HG03469 (cell line): ENCODE results near the gene AP1G1.

Experiments used
- ATAC-seq: cut with Tn5 transposase; IDR thresholded peaks from one replicate; pipeline ENCODE4 v1.9.1; 2021; ENCODE audit warnings: mild to moderate bottlenecking, moderate library complexity, moderate number of reproducible peaks; ENCODE audit not compliant: unreplicated experiment

Gene AP1G1

DNA sequence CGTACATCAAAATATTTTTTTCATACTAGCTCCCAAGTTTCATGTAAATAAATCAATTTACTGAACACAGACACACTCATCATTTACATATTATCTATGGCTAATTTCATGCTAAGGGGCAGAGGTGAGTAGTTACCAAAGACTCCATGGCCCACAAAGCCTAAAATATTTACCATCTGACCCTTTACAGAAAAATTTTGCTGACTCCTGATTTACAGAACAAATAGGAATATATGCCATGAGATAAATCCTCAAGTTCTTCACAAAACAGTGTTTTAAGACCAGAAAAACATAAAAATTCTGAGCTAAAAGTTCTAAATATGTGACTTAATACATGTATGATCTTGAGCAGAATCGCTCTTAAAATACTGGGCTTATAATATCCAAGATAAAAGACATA lies 47.5 kb downstream of the AP1G1 start:
- no peak for ATAC-seq

DNA sequence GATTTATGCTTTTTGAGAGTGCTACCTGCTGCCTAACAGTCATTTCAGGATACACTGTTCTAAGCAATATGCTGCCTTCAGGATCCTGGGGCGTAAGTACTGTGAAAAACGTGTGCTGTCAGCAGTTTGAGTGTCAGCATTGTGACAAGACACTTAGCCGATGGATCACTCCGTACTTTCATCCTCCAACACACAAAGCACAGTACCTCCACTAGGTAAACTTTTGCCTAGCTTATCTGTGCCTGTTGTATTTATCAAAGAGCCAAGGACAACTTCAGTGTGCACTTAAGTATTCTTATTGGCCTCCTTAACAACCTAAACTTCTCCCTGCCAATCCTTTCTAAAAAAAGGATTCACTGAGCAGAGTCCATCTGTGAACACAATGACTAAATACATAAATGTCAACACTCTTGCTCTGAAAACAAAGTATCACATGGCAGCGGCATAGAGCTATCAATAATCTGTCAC lies 50.3 kb downstream of the AP1G1 start:
- no peak for ATAC-seq

DNA sequence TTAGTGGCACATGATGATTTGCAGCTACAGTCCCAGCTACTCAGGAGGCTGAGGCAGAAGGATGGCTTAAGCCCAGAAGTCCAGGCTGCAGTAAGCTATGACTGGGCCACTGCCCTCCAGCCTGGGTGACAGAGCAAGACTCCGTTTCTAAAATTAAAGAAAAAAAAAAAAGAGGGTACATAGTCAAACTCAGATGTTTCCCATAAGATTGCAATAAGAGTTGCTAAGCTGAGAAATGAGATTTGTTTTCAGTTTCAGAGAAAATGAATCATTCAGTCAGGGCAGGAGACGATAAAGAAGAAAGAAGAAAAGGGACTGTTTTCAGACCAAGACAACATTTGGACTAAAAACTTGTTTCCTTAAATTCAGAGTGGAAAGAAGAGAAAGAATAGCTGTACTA lies 54.0 kb downstream of the AP1G1 start:
- ATAC-seq = no peak

DNA sequence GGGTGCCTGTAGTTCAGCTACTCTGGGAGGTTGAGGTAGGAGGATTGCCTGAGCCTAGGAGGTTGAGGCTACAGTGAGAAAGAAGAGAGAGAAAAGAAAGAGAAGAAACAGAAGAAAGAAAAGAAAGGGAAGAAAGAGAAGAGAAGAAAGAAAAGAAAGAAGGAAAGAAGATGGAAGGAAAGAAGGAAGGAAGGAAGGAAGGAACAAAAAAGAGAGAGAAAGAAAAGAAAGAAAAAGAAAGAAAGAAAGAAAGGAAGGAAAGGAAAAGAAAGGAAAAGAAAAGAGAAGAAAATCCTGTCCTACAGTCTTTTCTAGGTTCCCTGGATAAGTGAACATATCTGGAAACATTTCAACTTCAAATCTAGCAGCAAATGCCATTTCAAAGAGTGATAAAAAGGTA lies 54.5 kb downstream of the AP1G1 start:
- ATAC-seq = no peak

DNA sequence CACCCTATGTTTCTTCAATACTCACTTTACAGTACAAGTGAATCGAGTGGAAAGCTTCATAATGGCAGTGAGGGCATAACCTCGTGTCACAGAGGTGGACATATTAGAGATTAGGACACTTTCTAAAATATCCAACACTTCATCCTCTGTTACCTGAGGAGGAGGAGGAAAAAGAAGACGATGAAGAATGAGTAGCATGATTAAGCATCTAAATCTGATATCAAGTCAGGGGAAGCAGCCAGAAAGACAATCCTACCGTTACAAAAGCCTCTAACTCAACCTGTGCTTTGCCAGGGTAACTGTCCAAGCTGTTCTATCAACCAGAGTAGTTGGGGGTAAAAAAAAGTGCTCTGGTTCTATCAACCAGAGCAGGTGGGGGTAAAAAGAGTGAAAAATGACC lies 60.4 kb downstream of the AP1G1 start:
- no peak for ATAC-seq

DNA sequence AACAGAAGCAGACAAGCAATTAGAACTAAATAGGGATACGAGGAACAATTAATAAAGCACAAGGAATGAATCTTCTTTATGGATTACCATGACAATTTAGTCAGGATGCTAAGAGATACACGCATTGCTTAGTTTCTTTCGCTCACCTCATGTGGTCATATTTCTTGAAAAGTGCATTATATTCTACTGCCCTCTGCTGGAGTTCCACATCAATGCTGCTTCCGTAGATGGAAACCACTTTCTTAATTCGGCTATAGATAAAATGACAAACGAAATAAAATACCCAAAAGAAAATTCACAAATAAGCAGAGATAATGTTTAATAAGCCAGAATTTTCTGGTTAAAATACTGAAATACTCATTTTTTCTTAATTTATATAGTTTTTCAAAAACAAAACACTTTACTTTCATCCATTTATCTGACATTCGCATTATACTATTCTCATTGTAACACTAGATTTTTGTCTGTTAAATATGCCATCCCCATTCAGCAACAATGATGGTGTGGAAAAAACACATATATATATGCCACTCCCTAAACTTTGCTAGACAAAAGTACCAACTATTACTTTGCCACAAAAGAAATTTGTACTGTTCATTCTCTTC lies 62.1 kb downstream of the AP1G1 start:
- ATAC-seq = no peak

DNA sequence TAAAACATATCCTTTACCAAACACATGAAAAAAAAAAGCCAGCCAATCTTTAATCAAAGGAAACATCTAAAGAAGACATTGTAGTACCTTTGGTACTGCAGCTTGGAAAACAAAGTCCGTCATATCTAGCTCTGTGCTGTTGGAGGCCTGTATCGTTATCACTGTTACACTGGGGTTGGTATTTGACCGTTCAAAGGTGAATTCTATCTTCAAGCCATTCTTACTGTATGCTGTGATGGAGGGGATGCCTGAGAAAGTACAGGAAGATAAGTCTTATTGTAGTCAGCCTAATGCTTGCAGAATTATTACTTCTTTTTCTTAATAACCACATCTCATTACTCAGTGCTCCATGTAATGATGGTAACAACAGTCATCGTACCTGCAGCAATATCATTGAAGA lies 69.8 kb downstream of the AP1G1 start:
- ATAC-seq = no peak

DNA sequence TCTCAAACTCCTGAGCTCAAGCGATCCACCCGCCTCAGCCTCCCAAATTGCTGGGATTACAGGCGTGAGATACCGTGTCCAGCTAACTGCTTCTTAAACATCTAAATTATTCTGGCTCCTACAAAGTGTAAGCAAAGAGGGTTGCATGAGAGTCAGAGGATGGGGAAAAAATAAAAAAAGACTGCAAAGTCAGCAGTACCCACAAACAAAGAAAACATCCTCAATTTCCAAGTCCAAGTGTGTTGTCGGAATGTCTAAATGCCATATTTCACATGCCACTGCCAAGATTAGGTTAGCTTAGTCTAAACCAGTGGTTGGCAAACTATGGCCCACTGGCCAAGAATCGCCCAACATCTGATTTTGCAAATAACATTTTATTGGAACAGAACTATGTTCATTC lies 71.1 kb downstream of the AP1G1 start:
- no peak for ATAC-seq

DNA sequence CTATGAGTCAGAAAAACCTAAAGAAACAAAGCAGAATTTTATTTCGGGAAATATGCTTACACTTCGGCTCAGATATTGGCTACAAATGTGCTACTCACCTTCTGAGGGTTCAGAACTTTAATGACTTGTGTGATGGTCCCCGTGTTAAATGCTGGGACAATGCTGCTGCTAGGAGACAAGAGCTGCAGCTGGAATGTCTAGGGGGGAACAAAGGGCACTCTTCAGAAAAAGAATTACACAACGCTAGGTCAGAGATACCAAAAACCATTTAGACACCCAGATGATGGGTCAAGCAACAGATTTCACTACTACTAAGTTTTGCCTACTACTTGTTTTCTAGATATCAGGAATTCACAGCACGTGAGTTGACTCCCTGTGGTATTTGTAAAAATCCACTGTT lies 74.1 kb downstream of the AP1G1 start:
- no peak for ATAC-seq

DNA sequence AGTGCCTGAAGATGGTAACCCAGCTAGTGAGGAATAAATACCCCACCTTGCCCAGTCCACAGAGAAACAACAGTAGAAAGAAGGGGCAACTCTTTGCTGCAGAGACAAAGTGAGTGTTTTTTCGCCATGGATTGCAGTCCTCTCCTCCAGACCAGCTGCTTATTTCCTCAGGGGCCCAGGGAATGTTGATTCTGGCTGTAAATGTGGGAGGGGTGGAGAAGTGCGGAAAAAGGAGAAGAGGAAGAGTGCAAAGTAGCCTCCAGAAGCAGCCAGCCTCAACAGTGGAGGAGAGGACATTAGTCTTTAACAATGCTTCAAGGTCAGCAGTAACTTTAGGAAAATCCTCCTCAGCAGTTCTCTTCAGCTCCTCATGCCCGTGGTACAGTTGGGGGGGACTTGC lies 76.0 kb downstream of the AP1G1 start:
- no peak for ATAC-seq

DNA sequence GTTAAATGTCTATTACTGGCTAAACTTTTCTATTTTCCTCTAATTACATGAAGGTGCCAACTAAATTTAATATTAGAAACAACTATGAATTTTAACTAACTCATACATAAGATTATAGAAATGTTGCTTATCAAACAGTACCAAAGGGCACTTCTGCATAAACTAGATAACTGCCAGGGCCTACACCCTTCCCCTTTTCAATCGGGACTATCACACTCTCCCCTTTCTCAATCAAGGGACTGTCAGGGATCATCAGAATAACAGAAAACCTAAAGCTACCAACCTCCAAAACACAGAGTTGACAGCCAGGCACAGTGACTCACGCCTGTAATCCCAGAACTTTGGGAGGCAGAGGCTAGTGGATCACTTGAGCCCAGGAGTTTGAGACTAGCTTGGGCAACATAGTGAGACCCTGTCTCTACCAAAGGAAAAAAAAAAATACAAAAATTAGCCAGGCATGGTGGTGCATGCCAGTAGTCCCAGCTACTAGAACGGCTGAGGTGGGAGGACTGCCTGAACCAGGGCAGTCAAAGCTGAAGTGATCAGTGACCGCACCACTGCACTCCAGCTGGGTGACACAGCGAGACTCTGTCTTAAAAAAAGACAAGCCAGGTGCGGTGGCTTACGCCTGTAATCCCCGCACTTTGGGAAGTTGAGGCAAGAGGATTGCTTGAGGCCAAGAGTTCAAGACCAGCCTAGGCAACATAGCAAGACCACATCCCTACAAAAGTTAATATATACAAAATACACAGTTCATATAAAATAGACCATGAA lies 80.9 kb downstream of the AP1G1 start:
- ATAC-seq = no peak

DNA sequence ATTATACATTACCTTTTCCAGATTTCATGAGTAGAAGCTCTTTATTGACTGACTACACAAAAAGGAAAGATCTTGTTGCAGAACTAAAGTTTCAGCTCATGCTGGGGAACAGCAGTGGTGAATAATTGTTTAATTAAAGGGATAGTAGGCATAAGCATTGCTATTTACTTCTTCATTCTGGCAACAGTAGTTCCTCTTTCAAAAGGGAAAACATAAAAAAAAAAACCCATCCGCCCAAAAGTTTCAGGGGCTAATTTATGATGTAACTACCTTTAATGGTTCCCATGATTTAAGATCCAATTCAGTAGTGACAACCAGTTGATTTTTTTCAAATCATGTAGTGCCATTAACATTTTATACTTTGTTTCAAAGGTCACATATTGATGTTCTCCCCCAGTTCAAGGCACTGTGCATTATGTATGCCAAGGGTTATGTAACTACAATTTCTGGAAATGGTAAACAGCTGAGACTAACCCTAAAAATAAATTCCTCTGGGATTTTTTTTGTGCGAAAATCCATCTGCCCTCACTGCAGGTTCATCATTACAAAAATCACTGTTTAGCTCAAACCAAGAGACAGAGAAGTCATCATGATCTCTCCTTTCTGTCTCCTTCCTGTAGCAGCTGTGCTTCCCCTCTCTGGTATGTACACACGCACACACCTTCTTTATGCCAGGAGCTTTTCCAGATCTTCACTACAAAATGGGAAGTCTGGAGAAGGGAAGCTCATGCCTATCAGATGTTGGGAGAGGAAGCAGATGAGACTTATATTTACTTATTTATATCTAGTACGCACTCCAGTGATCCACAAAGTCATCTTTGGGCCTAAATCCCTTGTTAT lies 81.9 kb downstream of the AP1G1 start:
- no peak for ATAC-seq

DNA sequence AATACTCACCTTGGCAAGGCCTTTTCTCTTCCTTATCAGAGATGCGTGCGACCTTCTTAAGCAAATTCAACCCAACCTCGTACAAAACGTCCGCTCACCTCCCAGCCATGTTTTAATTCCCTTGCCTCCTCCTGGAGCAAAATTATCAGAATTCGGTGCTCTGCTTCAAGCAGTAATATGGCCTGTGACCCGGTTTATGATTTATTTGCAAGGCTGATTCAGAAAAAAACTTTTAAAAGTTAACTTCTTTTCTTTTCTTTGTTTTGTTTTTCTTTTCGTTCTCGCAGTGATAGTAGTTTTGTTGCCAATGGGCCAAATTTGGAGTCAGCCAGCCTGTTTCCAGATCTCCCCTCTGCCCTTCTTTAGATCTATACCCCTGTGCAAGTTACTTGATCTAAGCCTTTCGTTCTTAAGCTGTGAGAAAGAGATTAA lies 84.3 kb downstream of the AP1G1 start, which contains the start of gene PHLPP2:
TSS of gene PHLPP2 (minus strand) at position 382 of the 432 bp plus-strand sequence. CDS start 9,906 bp downstream, outside the sequence.
- ATAC-seq = no peak

DNA sequence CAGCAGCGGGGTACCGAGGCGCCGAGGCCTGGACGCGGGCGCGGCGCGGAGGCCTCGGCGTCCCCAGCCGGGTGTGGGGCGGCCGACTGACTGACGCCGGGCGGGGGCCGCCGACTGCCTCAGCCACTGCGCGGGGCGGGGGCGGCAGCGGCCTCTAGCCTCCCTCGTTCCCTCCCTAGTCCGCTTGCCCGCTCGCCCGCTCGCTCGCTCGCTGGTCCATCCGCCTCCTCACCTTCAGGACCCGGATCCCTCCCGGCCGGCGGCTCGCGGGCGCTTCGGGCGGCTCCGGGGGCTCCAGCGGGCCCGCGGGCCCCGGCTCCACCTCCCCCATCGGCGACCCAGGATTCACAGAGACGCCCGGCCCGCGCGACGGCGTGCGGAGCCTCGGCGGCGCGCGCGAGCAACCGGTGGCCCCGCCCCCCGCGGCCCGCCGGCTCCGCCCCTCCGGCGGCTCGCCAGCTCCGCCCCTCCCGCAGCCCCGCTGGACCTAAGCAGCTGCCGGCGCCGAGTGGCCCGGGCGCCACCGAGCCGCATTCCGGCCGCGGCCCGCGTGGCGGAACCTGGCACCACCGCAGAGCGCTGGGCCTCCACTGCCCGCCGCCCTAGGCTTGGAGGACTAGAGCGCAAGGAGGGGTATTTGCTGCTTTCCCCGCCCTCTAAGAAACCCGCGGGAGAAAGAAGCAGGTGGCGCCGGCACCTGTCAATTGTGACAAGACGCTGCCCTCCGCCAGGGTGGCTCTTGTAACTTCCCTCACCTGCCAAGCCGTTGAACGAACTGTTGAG lies 84.9 kb downstream of the AP1G1 start:
- peak; percentile 55 for ATAC-seq

DNA sequence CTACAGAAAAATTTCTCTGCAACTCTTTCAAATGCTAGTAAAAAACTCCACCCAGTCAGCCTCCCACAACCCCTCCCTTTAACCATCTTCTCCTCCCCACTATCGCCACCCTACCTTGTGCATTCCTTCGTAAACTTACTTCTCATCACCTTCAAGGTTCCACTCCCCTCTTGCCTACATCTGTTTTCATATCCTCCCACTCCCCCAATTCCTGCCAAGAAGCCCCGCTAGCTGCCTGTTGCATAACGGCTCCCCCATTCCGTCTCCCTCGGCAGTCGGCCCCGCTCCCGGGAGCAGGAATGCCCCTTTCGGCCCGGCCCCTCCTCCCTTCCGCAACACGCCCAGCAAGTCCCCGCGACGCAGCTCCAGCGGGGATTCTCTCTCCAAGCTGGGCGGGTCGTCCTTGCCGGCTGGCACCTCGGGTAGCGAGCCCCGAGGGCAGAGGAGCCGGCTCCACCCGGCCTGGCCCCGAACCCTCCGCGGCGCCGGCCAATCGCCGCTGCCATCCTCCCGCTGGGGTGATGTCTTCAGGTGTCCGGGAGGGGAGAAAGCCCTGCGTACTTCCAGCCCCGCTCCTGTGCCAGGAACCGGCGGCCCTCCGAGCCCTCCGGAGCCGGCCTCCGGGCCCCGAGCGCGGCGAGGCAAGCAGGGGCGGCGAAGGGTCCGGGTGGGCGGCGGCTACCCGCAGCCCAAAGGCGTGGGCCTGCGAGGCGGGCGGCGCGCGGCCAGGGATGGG lies 85.7 kb downstream of the AP1G1 start:
- peak; percentile 23 for ATAC-seq

DNA sequence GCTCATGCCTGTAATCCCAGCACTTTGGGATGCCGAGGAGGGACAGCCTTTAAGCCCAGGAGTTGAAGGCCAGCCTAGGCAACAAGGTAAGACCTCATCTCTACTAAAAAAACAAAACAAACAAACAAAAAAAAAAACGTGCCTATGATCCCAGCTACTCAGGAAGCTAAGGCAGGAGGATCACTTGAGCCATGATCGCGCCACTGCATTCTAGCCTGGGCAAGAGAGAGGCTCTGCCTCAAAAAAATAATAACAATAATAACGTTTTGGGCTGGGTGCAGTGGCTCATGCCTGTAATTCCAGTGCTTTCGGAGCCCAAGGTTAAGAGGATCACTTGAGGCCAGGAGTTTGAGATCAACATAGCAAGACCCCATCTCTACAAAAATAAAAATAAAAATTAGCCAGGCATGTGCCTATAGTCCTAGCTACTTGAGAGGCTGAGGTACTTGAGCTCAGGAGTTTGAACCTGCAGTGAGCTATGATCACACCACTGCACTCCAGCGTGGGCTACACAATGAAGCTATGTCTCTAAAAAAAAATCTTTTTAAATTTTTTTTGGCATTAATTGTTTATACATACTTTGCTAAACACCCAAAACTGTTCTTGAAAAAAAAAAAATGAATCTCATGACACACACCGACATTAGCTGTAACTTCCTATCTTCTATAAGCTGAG lies 87.4 kb downstream of the AP1G1 start:
- no peak for ATAC-seq

DNA sequence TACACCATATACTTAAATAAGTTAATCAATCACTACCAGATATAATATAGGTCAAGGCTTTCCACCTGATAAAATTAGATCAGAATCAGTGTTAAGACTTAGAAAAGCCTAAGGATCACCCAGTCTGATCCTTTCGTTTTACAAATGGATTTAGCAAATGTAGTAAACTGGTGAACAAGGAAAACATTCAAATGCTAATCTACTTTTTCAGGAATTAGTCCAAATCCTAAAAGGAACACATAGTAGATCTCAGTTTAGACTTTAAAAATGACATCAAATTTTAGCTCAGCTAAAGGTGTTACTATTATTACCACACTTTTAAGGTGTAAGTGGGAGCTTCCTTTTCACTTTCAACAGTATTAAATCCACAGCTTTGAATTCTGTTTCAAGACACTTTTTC lies 96.1 kb downstream of the AP1G1 start:
- no peak for ATAC-seq

DNA sequence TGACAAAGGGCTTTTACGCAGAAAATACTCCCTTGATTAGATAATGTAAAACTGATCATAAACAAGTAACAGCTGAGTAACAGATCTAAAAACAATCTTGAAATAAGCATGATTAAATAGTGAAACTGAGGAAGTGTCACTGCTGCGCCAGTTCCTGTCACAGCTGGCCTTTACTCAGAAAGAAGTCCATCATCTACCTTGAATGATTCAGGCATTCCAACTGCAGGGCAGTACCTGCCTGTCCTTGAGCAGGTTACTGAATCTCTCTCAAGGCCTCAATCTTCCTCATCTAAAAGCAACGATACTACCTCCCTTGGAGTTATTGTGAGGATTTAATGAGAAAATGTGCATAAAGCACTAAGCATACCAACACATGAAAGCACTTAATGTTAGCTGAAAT lies 96.8 kb downstream of the AP1G1 start:
- no peak for ATAC-seq

DNA sequence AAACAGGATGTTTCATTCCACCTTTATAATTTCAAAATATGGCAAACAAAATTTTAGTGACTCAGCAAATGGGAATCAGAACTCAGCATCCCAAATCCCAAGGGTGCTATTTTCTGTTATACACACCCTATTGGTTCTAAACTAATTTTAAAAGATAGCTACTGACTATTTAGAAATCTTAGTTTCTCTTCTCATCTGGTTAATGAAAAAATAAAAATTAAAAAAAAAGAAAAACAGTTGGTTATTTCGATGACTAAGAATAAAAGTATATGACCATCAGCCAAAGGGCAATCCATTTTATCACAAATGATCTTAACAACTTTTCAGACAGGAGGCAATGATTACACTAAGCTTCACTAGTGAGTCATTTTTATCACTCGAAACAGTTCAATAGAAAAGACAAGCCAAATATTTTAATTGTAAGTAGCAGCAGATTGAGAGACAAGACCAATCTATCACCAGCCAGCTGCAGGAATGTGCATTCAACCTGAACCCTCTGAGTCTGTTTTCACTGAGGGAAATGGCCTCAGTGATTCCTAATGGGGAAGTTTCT lies 99.3 kb downstream of the AP1G1 start:
- ATAC-seq = no peak
